VCaP (cell line): ENCODE results near the gene TFEB.

ENCODE experiments used
- H3K27ac ChIP-seq: fragments of 450-650 bp; 2 replicates; pipeline ENCODE4 v1.5.1; 2017
- TF ChIP-seq, protein P1 (sequence below): fragments of 450-650 bp; conservative IDR thresholded peaks from 2 replicates; pipeline ENCODE4 v1.5.1; 2017; ENCODE audit warnings: mild to moderate bottlenecking, moderate library complexity

TFEB gene

DNA sequence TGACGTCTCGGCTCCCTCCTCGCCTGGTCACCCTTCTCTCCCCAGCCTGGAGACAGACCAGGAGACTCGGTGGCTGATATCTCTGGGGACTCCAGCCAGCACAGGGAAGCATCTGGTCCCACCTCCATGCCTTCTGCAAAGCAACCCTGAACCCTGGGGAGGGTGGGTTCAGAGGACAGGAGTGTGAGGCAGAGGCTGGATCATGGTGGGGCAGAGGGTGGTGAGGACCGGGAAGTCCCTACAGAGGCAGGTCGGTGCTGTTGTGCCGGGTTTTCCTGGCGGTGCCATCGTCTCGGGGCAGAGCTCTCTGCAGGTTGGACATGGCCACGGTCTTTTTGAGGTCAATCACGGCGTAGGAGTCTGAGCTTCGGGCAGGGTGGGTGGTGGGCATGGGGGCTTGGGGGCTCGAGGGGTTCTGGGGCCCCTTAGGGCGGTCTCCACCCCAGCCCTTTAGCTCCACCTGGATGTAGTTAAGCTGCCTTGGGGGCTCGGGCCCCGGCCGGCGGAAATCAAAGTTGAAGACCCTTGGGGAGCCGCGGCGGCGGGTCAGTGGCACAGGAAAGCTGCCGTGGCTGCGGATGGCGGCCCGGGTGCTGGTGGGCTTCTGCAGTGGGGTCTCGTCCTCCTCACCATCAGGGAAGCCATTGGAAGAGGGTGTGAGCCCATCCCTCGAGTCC is 35.1 kb upstream of the TFEB start:
- TF ChIP-seq, protein P1, sequence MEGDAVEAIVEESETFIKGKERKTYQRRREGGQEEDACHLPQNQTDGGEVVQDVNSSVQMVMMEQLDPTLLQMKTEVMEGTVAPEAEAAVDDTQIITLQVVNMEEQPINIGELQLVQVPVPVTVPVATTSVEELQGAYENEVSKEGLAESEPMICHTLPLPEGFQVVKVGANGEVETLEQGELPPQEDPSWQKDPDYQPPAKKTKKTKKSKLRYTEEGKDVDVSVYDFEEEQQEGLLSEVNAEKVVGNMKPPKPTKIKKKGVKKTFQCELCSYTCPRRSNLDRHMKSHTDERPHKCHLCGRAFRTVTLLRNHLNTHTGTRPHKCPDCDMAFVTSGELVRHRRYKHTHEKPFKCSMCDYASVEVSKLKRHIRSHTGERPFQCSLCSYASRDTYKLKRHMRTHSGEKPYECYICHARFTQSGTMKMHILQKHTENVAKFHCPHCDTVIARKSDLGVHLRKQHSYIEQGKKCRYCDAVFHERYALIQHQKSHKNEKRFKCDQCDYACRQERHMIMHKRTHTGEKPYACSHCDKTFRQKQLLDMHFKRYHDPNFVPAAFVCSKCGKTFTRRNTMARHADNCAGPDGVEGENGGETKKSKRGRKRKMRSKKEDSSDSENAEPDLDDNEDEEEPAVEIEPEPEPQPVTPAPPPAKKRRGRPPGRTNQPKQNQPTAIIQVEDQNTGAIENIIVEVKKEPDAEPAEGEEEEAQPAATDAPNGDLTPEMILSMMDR = no peak
- H3K27ac ChIP-seq = no peak overlapping the region

DNA sequence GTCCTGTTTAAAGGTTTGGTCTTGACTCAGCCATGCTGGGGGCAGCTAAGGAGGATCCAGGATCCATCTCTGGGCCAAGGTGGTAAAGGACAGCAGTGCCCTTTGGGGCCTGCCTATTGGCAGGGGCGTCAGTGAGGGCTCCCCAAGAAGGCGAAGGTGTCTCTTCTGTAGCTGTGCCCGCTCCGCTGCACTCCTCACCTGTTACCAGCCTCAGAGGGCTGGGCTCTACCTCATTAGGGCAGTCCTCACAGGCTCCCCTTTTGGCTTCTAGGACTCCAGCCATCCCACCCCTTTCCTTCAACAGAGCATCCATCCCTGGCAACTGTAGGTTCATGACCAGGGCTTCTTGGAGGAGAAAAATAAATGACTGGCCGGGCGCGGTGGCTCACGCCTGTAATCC is 34.0 kb upstream of the TFEB start:
- H3K27ac ChIP-seq = peak overlapping the region; percentile 89
- TF ChIP-seq, protein P1 = no peak

DNA sequence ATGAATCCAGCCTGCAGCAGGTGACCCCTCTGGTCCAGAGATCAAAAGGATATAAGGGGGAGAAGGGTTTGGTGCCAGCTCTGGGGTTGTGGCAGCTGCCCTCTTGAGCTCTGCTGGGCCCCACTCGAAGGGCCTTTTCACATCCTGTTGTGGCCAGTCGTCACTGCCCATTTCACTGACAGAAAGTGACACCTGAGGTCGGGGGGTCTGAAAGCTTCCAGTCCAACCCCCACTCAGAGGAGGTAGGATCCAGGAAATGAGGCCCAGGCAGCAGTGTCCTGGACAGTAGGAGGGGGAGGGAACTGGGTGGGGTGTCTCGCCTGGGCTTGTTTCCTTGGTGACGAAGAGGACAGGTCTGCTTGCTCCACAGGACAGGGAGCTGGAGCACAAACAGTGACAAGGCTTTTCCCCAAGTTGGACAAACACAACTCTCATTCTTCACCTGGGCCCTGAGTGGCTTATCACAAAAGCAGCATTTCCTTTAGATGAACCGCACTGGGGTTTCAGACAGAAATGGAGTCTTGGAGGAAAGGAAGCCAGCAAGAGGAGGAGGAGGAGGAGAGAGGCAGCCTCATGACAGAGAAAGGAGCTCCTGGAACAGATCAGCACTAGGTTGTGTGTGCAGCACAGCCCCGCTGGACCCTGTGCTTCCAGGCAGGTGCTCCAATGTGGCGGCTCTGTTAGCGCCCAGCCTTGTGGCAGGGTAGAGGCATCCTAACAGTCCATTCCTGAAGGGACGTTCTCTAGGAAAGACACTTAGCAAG is 33.3 kb upstream of the TFEB start:
- H3K27ac ChIP-seq = peak overlapping the region; percentile 89
- TF ChIP-seq, protein P1 = no peak

- H3K27ac ChIP-seq = peak overlapping the region; percentile 89
- TF ChIP-seq, protein P1 = no peak
Observed at GRCh38 chr6:41767112-41767833, 31.9 kb upstream of the TFEB start.

DNA sequence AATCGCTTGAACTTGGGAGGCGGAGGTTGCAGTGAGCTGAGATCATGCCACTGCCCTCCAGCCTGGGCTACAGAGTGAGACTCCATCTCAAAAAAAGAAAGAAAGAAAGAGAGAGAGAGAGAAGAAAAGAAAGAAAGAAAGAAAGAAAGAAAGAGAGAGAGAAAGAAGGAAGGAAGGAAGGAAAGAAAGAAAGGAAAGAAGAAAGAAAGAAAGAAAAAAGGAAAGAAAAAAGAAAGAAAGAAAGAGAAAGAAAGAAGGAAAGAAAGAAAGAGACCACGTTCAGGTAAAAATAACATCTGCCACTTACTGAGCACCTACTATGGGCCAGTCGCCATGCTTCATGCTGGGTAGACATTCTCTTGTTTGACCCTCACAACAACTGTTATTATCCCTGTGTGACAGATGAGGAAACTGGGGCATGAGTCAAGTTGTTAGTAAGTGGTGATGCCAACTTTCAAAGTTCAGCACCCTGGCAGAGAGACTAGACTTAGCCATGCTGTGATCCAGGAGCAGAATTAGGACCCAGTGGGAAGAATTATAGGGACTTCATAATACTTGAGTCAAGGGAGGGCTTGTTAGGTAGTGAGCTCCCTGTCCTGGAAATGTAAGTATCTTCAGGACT is 30.7 kb upstream of the TFEB start:
- peak overlapping the region; percentile 89 for H3K27ac ChIP-seq

- TF ChIP-seq, protein P1 = no peak
- no peak overlapping the region for H3K27ac ChIP-seq
Observed at GRCh38 chr6:41763470-41763869, 28.1 kb upstream of the TFEB start.

DNA sequence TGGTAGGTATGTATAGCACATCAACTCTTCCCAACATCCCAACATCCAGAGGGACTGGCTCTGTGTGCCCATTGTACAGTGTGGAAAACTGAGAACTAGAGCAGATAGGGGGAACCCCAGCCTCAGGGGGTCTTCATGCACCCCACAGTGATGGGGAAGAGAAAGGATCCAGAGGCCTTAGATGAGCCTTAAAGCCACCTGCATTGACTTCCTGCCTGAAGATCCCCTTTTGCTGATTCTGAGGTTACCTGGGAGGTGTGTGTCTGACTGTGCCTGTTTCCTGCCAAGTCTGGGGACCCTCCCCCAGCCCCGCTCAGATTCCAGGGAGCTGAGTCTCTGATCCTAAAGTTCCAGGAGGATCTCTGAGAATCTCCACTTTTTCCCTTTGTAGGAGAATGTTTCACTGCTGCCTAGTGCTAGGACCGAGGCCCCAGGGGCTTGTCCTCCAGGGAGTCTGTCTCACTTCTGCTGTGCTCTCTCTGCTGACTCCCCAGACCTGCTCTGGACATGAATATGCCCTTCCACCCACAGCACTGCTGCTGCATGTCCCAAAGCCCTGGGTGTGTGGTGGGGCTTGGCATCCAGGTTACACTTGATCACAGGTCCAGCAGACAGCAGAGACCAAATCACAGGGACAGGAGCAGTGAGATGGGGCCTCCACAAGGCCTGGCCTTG is 24.6 kb upstream of the TFEB start:
- H3K27ac ChIP-seq = no peak overlapping the region
- TF ChIP-seq, protein P1 = no peak
